Stimulated activated CD8-positive, alpha-beta memory T cell treated with anti-CD3 and anti-CD28 coated beads, Interleukin-15, amount 100 ng/mL, for 4 hours (primary cell): Measurements from ENCODE around the gene SNRPA1.
A peak's percentile ranks its signal among the peaks of the same experiment; 100 is the strongest.

Experiments
- DNase-seq, 2 donors: peaks; one replicate each; pipeline ENCODE4 v3.0.0-alpha.2; 2020; ENCODE audit warnings: low read depth in 2 of 2

The SNRPA1 gene

DNA sequence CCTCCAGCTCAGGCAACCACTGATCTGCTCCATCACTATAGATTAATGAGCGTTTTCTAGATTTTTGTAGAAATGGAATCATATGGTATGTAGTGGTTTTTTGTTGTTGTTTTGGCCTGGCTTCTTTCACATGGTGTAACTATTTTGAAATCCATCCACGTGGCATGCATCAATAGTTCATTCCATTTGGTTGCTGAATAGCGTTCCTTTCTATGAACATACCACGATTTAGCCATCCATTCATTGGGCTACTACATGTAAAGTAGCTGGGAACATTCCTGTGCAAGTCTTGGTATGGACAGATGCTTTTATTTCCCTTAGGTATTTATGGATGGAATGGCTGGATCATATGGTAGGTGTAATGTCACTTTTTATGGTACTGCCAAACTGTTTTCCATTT, 32.5 kb downstream of the SNRPA1 start:
- no peak for DNase-seq

DNA sequence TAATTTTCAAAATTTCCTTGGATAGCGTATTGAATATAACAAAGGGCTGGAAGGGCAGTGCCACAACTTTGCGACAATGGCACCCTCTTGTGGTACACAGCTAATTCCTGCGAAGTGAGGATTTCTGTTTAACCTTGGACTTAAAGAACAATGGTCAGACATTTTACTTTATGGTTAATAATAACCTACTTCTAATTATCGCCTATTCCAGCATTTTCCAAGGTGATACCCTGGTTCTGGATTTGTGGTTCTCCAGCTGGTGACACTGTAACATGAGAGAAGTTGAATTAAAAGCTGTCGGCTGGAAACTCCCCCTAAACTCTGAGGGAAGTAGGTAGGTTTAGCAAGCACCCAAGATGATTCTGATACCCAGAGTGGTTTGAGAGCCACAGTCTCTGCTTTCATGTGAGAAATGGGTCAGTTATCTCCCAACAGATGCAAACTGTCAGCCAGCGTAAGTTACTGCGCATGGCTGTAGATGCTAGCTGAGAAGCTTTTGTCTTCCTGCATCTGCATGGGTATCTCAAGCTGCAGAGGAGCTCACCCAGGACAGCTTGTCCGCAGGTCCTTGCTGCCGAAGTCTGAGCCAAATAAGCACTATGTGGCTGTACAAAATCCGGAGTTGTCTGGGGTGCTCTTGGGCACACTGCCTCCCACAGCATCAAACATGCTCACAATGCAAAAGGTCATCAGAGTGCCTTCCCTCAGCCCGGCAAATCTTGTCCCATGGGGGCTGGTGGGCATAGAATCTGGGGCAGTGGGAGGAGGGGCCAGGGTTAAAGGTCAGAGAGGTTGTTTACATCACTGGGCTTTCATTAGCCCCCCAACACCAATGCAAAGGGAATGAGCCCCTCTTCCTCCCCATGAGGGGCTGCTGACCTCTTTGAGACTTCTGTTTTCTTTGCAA, 36.6 kb downstream of the SNRPA1 start:
- DNase-seq, result peak in 1 of 2 donors; percentile 18

DNA sequence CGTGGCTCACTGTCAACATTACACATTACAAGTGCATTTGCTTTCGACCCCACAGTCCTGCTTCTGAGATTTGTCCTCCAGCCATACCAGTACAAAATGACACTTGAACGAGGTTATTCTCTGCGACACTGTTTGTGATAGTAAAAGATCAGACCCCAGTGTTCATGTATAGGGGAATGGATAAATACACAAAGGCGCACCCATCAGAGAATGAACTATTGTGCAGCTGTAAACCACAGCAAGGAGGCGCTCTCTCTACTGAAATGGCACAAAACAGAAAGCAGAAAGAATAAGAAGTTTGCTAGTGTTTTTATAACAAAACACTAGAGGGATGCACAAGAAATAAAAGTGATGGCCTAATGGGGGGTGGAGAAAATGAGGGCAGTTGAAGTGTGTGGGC, 38.3 kb downstream of the SNRPA1 start:
- no peak for DNase-seq

DNA sequence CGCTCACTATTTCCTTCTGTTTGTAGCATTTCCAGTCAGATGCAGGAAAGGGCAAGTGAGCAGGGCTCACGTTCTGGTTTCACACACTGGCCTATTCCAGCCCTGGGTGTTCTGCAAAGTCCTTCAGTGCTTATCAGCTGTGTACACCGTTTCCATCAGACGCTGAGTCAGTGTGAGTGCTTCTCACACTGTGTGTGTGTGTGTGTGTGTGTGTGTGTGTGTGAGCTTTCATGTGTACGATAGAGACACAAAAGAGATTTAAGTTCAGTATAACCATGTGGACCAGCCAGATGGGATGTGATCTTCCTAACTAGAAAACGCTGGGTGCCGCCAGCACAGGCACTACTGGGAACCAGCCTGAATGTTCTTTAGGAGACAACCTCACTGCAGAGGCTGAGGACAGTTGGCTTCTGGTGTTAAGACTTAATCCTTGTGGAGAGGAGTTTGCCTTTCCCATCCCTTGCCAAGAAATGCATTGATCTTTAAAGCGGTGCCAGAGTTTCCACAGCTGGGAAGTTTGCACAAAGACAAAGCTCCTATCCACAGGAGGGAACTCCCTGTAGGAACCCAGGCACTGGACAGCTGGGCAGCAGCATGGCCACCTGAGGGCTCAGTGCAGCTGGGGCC, 39.3 kb downstream of the SNRPA1 start:
- no peak for DNase-seq

DNA sequence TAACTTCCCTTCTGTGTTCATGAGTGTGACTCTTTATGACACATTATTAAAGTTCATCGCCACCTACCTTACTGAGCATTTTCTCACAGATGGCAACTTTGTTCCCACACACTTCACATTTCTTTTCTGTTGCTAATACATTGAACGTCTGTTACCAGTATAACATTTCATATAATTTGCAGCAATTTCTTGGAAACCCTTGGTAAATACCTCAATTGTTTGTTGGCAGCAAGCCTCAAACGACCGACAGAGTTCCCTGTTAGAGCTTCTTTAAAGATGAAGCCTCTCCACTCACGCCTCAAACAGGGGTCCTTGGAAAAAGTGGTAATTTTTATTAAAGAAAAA, 40.0 kb downstream of the SNRPA1 start:
- no peak for DNase-seq

DNA sequence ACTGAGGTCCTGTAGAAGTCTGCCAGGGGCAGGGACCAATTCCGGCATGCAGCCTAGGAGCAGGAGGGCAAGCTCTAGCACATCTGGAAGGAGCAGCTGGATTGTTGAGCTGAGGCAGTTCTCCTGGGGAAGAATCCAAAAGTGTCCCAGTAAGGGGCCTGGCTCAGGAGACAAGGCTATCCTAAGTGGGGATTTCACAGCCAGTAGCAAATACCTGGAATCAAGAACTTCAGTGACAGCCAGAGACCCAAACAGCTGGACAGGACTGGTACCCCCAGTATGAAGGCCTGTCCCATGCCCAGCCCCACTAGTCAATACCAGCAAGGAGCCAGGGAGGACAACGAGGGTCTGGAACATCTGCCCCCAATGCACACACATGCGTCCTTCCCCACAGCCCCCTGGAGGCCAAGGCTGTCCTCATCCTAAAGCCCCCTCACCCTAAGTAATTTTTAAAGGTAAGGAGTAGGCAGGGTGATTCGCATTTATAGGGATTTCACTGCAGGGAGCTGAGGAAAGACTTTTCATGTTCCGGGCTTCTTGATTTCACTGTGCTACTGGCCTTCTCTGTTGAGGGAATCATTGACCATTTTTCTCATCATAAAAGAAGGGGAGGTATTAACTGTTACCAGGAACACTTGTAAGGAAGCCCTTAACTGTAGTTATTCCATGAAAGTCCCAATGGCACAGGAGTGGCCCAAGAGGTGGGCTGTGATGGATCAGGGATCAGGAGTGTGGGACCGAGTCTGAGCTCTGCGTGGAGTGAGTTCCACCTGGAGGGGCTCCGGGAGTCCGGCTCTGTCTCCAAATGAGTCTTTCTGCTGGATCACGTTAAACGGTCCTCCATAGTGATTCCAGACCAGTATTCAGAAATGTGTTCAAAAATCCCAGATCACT, 40.6 kb downstream of the SNRPA1 start:
- DNase-seq, result no peak

DNA sequence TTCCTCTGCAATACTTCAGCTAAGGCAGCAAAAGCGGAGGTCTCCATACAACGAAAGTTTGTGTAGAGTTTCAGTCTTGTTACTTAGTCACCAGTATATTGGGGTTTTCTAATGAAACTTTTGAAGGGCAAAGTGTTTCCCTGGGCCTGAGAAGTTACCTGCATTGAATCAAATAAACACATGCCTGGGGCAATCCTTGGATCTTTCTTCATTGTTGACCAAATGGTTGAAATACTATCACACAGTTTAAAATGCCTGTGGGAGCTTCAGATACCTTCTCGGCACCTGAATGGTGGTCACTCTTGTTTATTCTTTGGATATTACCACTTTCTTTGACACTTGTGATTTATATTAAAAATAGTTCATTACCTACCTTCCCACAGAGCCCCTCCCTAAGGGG, 42.2 kb downstream of the SNRPA1 start:
- DNase-seq, result no peak

DNA sequence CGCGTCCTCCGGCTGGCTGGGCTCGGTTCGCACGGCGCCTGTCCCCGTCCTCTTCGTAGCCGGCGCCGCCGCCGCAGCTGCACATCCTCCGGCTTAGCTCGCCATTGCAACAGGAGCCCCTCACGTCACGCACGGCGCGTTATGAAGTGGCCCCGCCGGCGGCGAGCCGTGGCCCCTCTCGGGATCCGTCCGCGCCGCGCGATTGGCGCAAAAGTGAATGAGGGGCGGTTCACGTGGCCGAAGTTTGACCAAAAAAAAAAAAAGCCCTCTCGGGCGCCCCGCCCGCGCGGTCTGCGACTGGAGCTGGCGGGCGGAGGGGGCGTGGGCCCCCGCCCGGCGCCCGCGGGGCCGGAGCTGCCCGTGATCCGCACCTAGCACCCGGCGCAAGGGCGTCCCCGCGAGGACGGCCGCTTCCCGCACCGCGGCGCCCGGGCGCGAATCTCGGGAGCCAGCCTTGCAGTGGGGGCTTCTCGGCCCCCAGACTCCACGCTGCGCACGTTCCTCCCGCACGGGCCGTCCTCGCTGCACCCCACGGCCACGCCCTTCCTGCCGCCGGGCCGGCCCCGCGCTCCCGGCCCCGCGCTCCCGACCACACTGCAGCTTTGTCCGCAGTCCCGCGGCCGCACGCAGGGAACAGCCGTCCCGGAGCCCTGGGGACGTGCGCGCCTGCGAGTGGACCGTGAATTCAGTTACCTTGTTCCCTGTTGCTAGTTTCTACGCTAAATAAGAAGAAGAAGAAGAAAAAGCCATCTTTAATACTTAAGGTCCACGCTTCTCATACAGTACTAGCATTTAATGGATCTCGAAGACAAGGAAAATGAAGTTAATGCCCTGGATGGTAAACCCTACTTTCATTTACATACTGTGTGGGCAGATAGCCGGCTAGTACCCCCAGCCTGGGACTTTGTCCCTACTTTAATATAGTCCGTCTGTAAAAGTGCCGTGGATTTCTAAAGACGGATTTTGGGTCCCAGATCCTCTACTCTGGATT, 42.9 kb downstream of the SNRPA1 start, which contains the start of gene CHSY1:
CHSY1 (minus strand) TSS at position 219 of the 991 bp plus-strand sequence. CDS start 592 bp downstream, outside the sequence.
- peak; percentile 73 to 80 for DNase-seq

DNA sequence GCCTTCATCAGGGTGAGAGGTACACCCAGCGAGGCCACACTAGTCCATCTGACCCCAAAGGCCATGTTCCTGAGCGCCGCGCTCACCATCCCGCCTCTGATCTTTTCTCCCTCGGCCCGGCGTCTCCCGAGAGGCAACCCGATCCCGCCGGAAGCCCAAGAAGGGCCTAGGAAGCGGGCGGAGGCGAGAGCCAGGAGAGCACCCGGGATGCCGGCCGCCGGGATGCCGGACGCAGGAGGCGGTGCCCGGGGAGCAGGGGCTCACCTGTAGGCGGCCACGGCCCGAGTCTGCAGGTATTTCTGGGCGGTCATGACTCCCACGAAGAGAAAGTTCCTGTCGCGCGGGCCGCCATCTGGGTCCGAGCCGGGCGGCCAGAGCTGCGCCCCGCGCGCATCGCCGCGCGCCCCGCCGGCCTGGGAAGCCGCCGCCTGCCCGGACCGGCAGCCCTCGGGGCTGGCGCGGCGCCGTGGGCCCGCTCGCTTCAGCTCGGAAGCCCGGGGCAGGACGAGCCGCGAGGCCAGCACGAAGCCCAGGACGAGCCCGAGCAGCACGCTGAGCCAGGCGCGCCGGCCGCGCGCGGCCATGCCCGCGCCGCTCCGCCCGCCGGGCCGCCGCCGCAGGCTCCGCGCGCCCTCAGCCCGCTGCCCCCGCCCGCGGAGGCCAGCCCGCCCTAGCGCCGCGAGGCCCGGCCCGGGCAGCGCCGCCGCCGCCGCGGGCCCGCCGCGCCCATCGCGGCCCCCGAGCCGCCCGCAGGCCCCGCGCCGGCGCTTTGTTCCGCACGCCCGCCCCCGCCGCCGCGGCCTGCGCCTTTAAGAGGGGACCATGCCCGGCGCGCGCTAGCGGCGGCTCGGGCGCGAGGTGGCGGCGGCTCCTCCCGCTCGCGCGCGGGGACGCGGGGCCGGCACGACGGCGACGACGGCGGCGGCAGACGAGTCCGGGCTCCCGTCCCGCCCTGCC, 43.9 kb downstream of the SNRPA1 start:
- DNase-seq, result peak in 1 of 2 donors; percentile 6

DNA sequence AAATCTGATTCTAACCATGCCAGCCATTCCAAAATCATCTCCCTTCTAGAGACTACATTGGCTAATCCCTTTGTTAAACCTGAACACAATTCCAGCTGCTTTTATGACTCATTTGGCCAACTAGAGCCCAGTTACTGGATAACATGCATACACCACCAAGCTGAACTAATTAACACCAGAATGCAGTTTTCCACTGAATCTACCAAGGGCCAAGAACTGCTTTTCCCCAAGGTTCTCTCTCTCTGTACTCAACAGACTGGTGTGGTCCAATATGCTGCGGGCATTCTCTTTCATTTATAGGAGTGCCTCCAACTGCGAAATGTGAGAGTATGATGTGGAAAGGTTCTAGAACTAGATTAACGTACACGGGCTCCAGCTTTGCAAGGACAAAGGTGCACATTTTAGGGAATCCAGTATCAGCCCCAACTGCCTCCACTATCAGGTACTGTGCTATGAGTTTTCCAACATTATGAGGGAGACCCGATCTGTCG, 44.7 kb downstream of the SNRPA1 start:
- DNase-seq, result no peak

DNA sequence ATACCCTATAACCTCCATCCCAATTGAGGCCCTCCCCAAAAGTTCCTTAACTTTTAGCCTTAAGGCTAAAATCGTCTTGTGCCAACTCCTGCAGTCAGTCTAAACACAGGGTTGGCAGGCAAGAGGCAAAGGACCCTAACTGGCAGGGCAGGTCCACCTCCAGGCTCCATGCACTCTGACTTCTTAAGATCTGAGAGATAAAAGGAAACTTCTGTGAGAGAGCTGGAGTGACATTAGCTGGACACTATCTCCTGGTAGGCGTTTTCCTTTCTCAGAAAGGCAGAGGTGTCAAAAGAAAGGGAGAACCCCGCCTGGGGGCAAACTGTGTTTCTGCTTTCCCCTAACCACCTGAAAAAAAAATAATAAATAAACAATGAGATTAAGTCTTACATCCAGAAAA, 46.8 kb downstream of the SNRPA1 start:
- DNase-seq, result no peak

DNA sequence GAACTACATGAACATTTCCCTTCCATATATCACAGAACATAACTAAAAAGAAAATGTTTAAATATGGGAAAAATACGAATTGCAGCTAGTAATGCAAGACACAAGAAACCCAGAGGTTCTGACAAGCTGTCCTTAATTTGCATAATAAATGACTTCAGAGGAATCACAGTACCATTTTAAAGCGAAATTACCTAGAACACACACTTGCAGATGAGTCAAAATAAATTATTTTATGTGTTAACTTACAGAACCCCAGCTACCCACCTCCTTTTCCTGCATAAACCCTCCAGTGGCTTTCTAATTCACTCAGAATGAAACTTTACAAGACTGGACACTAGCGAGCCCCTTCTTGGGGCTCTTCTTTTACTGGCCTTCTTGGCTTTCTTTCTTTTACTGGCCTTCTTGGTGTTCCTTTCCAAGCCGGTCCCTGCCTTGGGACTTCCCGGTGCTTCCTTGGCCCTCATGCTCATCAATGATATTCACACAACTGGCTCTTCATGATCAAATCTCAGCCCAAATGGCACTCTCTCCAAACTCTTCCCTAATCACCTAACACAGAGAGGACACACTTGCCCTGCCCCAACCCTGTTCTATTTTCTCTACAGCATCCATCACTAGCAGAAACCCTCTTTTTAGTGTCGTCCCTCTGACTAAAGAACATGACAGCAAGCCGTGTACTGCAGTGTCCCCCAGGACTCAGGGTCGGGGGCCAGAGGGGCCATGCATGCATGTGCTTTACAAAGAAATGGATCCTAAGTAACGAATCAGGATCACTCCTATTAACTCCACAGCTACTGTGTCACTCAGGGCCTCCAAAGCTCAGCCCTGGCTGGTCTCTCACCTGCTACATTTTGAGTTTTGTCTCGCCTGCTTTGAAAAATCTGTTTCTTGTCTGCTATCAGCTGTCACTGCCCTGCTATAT, 48.0 kb downstream of the SNRPA1 start:
- no peak for DNase-seq

DNA sequence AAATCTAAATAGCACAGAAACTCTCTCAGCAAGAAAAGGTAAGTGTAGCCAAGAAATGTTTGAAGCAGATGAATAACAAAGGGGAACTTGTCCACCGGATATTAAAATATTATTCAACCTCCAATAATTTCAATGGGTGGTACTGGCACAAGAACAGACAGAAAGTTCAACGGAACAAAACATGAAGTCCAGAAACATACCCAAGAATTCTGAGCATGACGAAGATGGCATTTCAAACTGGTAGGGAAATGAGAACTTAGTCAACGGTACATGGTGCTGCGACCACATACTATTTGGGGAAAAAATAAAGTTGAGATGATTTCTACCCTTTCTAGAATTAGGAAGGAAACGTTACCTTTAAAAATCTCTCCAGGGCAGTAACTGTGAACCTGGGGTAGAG, 48.7 kb downstream of the SNRPA1 start:
- no peak for DNase-seq

DNA sequence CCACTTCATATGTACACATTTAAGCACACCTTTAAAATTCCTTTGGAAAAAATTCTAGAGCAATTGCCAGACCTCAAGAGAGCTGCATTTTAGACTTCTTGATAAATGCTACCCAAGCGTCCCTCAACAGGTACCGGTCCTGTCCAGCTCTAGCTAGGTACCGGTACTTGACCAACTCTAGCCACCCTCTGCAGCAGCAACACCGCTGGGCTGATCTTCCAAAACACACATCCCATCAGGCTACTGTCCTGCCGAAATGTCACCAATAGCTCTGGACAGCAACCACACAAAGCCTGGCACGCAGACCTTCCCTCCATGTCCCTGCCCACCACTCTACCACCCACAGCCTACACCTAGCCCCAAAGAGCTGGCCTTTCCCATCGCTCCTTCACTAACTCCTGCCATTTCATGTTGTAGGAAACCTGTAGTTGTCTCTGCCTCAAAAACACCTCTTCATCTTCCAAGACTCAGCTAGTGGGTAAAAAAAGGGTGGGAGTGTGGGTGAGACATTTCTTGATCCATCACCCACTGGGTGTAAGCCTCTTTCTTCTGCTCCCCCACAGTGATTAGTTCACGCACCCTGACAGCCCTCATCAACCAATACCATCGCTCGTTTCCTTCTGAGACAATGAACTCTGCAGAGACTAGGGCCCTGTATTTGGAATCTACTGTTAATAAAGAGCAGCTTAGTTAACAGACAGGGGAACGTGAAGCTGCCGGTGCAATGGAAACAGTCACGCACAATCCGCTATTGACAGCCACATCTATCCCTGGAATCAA, 50.0 kb downstream of the SNRPA1 start:
- DNase-seq, result no peak

DNA sequence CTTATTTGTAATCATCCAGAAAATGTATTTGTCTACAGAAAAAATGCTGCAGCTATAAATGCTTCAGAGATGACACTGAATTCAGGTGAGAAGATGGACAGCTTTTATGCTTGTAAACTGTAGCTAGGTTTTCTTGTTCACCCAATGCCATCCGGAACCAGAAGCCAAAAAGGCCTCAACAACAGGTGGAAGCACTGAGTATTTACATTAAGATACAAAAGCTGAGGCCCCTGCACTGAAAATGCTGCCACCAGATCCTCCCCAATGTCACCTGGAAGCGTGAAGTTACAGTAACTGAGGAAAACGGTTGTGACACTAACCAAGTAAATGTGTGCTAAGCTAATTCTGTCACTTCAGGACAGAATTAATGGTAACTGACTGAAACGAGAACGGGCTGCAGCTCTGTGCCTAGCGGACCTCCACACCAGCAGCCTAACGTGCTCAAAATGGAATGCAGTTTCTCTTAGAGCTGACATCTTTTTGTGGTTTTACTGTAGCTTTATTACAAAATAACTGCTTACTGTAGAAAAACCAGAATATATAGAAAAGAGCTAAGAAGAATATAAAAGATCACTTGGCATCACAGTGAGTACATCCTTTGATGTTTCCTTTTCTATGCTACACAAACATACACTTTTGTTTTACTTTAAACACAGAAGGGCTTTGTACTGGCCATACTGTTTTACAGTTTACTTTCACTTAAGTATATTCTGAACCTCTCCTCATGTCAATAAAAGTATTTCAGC, 50.8 kb downstream of the SNRPA1 start:
- DNase-seq, result no peak

DNA sequence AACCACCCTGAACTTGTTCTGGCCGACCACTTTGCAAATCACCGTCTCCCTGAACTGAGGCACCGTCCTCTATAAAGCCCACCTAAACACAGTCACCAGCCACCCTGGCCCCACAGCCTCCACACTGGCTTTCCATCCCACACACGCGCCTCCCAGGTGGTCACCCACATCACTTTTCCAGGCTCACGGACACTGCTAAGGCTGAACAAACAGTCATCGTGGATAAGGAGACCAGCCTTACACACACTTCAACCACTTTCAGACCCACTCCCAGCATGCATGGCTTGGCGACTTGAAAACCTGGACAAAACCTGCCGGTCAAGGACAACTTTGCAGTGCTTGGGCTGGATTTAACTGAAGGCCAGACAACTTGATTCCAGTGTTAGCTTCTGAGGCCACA, 51.6 kb downstream of the SNRPA1 start:
- no peak for DNase-seq

DNA sequence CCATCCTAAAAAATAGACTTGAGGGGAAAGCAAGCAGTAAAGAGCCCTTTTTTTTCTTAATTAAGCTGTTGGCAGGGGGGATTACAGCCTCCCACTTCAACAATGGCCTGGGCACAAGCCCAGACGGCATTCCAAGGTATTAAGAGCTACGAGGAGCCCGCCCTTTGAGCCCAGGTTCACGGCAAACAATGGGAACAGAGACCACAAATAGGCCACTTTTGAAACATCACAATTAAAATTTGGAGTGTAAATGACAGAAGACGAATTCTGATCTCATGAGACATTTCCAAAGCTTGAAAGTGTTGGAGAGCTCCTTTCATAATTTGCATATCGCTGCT, 52.1 kb downstream of the SNRPA1 start:
- no peak for DNase-seq
